Activated CD8-positive, alpha-beta memory T cell treated with anti-CD3 and anti-CD28 coated beads, Interleukin-2, amount 50 U/mL, for 1 hour (primary cell): ENCODE results near the gene RABGAP1.

Source experiments
- DNase-seq: peaks from one replicate; pipeline ENCODE4 v3.0.0-alpha.2; 2020; ENCODE audit errors: extremely low read depth

Gene RABGAP1

GRCh38 chr9:123046406-123047195, 105.8 kb downstream of the RABGAP1 start:
- no peak for DNase-seq

GRCh38 chr9:123048748-123049147, 107.9 kb downstream of the RABGAP1 start:
- no peak for DNase-seq

GRCh38 chr9:123049589-123050222, 108.9 kb downstream of the RABGAP1 start:
- no peak for DNase-seq

- no peak for DNase-seq
Observed at GRCh38 chr9:123053046-123053445, 112.2 kb downstream of the RABGAP1 start.

GRCh38 chr9:123053711-123054110, 112.9 kb downstream of the RABGAP1 start:
- no peak for DNase-seq

GRCh38 chr9:123058834-123059233, 118.0 kb downstream of the RABGAP1 start:
- no peak for DNase-seq

GRCh38 chr9:123059472-123060220, 118.8 kb downstream of the RABGAP1 start:
- no peak for DNase-seq

GRCh38 chr9:123061216-123061615, 120.4 kb downstream of the RABGAP1 start:
- no peak for DNase-seq

GRCh38 chr9:123062351-123063176, 121.7 kb downstream of the RABGAP1 start:
- no peak for DNase-seq

GRCh38 chr9:123063177-123063598, 122.4 kb downstream of the RABGAP1 start:
- DNase-seq: no peak

GRCh38 chr9:123063896-123064295, 123.1 kb downstream of the RABGAP1 start:
- DNase-seq: no peak

- DNase-seq: no peak
Observed at GRCh38 chr9:123064716-123065115, 123.9 kb downstream of the RABGAP1 start.

GRCh38 chr9:123065196-123065595, 124.4 kb downstream of the RABGAP1 start:
- DNase-seq: no peak

- DNase-seq: no peak
Observed at GRCh38 chr9:123067136-123067535, 126.3 kb downstream of the RABGAP1 start.

GRCh38 chr9:123069010-123069481, 128.2 kb downstream of the RABGAP1 start:
- DNase-seq: no peak

- no peak for DNase-seq
Observed at GRCh38 chr9:123070198-123070597, 129.4 kb downstream of the RABGAP1 start.

GRCh38 chr9:123072407-123072995, 131.7 kb downstream of the RABGAP1 start:
- no peak for DNase-seq

- no peak for DNase-seq
Observed at GRCh38 chr9:123073441-123073840, 132.6 kb downstream of the RABGAP1 start.

GRCh38 chr9:123073991-123074422, 133.2 kb downstream of the RABGAP1 start:
- DNase-seq: no peak

- DNase-seq: no peak
Observed at GRCh38 chr9:123074628-123075027, 133.8 kb downstream of the RABGAP1 start.

GRCh38 chr9:123080444-123080843, 139.6 kb downstream of the RABGAP1 start:
- DNase-seq: no peak
